ENCODE data around the gene BAZ2B. TPM values are rescaled to one million over a fixed set of nuclear protein-coding genes. Genes with fewer than 3 reads are reported as not detected.

BAZ2B gene
- total and polyA plus RNA-seq, 5 donors: 16.1 to 43.2 (median 41.3) TPM

DNA sequence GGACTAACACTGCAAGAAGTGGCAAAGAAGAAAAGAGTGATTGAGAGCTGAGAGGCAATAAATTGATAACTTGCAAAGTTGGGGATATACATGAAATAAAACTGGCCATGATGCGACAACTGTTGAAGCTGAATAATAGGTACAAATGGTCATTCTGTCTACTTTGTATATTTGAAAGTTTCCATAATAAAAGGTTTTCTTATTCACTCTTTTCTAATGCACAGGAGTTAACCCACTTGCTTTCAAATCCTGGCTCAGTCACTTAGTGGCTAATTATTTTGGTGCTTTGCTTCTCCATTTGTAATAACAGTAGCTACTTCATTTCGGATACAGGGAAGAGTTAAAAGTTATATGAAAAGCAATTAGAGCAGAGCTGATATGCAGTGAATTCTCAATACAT lies 170.1 kb downstream of the BAZ2B start:
- H3K27me3 ChIP-seq (ENCODE audit: control insufficient read depth, insufficient read depth): no peaks in the 10 kb centered on the region
- no peaks in the 10 kb centered on the region for H3K9me3 ChIP-seq (ENCODE audit: control insufficient read depth, low read length)
- no peak overlapping the region for H3K27ac ChIP-seq (ENCODE audit: low read length)
- H3K4me3 ChIP-seq (ENCODE audit: low read length): no peak overlapping the region
- intact Hi-C loops (cut with DNase I): no loop called here
- peaks cover 3% of the 10 kb centered on the region for H3K4me1 ChIP-seq (ENCODE audit: control insufficient read depth, insufficient read depth, low read length)
- ATAC-seq: no peak
- DNase-seq: no peak
- 96% methylated on average over 2 of the region's 2 CpGs for WGBS

DNA sequence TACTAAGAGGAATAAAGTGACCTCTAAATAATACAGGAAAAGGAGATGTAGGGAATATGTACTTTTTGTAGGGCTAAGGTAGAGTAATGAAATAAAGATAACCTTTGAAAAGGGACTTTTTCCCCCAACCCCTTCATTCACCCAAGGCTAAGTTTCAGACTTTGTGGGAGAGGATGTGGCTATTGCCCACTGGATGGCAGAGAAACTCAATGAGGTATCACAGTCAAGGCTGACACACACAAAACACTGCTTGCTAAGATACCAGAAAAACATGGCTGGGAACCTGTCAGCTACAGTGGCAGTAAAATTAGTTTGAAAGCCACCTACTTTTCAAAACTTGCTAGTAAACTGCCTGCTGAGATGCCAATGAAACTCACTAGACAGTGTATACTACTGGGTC lies 171.0 kb downstream of the BAZ2B start:
- Histone ChIP-seq H3K27ac (ENCODE audit: low read length) (no peak overlapping the region), H3K4me1 (ENCODE audit: control insufficient read depth, insufficient read depth, low read length) (peaks cover 3% of the 10 kb centered on the region), H3K27me3 (ENCODE audit: control insufficient read depth, insufficient read depth) (no peaks in the 10 kb centered on the region), H3K9me3 (ENCODE audit: control insufficient read depth, low read length) (no peaks in the 10 kb centered on the region), H3K4me3 (ENCODE audit: low read length) (no peak overlapping the region)
- DNase-seq (no peak), ATAC-seq (no peak)
- intact Hi-C loops (cut with DNase I): no loop called here

DNA sequence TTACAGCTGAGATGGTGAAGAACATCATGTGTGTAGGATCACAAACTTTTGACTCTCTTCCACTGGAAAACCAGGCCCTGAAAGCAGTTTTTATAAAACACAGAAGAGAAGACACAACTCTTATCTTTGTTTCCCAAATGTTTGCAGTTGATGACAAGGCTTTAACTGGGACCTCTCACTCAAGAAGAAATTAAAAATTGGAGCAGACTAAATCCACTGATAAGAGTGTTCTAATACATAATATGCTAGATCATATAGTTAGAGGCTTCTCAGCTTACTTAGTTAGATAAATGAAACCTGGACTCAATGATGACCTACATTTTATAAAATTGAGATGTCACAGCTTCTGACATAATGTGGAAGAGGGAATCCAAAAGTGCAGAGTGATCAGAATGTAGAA lies 171.6 kb downstream of the BAZ2B start:
- intact Hi-C loops (cut with DNase I): no loop called here
- Histone ChIP-seq H3K9me3 (ENCODE audit: control insufficient read depth, low read length) (no peaks in the 10 kb centered on the region), H3K4me3 (ENCODE audit: low read length) (no peak overlapping the region), H3K4me1 (ENCODE audit: control insufficient read depth, insufficient read depth, low read length) (peaks cover 3% of the 10 kb centered on the region), H3K27me3 (ENCODE audit: control insufficient read depth, insufficient read depth) (no peaks in the 10 kb centered on the region), H3K27ac (ENCODE audit: low read length) (no peak overlapping the region)
- DNase-seq: no peak
- no peak for ATAC-seq

DNA sequence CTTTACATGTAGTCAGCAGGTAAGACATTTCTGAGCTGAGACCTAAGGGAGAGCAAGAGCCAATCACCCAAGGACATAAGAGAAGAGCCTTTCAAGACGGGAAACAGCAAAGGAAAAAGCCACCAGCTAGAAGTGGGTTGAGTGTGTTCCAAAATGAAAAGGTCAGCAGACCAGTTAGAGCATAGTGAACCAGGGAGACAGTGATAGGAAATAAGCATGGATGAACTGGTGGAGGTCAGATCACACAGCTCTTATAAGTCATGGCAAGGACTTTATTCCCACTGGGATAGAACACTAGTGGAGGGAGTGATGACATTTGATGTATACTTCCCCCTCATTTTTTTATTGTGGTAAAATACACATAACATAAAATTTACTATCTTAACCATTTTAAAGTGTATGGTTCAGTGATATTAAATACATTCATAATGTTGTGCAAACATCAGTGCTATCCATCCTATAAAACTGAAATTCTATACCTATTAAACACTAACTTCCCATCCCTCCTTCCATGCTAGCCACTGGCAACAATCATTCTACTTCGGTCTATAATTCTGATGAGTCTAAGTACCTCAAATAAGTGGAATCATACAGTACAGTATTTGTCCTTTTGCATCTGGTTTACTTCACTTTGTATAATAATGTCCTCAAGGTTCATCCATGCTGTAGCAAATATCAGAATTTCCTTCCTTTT lies 174.0 kb downstream of the BAZ2B start:
- H3K27ac ChIP-seq (ENCODE audit: low read length): peak overlapping the region; percentile 33
- H3K4me3 ChIP-seq (ENCODE audit: low read length): no peak overlapping the region
- ATAC-seq (peak in 1 of 2 donors; percentile 66), DNase-seq (no peak)
- no peaks in the 10 kb centered on the region for H3K9me3 ChIP-seq (ENCODE audit: control insufficient read depth, low read length)
- 84% methylated on average over 2 of the region's 2 CpGs for WGBS
- intact Hi-C loops (cut with DNase I): no loop called here
- H3K4me1 ChIP-seq (ENCODE audit: control insufficient read depth, insufficient read depth, low read length): peaks cover 3% of the 10 kb centered on the region
- H3K27me3 ChIP-seq (ENCODE audit: control insufficient read depth, insufficient read depth): no peaks in the 10 kb centered on the region

DNA sequence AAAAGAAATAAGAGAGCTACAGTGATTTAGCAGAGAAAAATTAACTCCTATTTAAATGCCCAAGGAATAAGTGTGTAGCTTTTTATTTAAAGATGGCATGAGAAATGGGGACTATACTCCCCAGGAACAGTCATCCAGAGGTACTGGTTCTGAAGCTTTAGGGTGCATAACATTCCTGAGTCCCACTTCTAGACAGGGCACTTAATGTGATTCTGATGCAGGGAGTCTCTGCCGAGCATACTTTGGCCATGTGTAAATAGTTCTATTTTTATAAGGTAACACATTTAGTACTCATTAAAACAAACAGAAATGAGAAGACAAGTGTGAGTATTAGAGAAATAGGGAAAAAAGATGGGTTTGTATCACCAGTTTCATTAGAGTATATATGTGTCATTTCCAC lies 175.2 kb downstream of the BAZ2B start:
- no peaks in the 10 kb centered on the region for H3K9me3 ChIP-seq (ENCODE audit: control insufficient read depth, low read length)
- no peak overlapping the region for H3K4me3 ChIP-seq (ENCODE audit: low read length)
- 58% methylated on average over 1 of the region's 1 CpG for WGBS
- no peaks in the 10 kb centered on the region for H3K27me3 ChIP-seq (ENCODE audit: control insufficient read depth, insufficient read depth)
- intact Hi-C loops (cut with DNase I): no loop called here
- no peak overlapping the region for H3K27ac ChIP-seq (ENCODE audit: low read length)
- H3K4me1 ChIP-seq (ENCODE audit: control insufficient read depth, insufficient read depth, low read length): peaks cover 3% of the 10 kb centered on the region
- DNase-seq (no peak), ATAC-seq (peak; percentile 57 to 68)

DNA sequence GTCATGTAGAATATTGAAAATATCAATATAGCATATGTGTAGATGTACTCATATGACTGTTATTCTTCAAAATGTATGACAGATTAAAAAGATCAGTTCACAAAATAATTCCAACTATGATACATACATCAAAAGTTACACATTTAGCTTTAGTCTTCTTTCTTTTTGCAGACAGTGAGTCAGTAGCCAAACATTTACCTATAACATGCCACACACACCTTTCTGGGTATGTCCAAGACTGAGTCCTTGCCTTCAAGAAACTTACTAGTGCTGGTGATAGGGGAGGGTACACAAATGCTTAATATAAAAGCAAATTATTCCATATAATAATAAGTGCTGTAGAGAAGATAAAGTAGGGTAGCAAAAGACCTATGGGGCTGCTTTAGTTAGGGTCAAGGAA lies 176.9 kb downstream of the BAZ2B start:
- no peaks in the 10 kb centered on the region for H3K27me3 ChIP-seq (ENCODE audit: control insufficient read depth, insufficient read depth)
- no peak for ATAC-seq
- H3K27ac ChIP-seq (ENCODE audit: low read length): no peak overlapping the region
- DNase-seq: no peak
- H3K9me3 ChIP-seq (ENCODE audit: control insufficient read depth, low read length): no peaks in the 10 kb centered on the region
- peaks cover 3% of the 10 kb centered on the region for H3K4me1 ChIP-seq (ENCODE audit: control insufficient read depth, insufficient read depth, low read length)
- intact Hi-C loops (cut with DNase I): no loop called here
- H3K4me3 ChIP-seq (ENCODE audit: low read length): no peak overlapping the region

DNA sequence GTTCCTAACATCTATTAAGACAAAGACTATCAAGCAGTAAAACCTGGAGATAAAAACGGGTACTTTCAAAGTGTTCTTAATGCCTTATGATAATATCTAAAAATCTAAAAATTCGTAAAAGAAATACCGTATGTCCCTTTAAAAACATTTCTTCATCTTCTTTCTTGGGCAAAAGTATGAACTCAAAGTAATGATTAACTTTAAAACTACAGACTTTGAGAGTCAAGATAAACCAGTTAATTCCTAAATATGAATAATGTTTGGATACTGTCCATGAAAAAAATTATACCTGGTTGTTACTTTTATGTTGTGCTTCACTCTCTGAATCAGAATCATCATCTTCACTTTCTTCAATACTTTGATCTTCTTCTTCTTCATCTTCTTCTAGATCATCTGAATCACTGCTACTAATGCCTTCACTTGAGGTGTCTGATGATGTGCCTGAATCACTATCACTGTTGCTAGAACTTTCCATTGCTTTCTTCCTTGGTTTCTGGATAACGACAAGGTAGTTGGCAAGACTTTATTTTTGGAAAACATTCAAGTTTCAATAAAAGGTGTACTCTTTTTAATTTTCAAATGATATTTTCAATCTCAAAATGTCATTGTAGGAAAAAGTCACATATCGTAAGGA lies 177.5 kb downstream of the BAZ2B start:
- Histone ChIP-seq H3K4me3 (ENCODE audit: low read length) (no peak overlapping the region), H3K4me1 (ENCODE audit: control insufficient read depth, insufficient read depth, low read length) (peaks cover 3% of the 10 kb centered on the region), H3K9me3 (ENCODE audit: control insufficient read depth, low read length) (no peaks in the 10 kb centered on the region), H3K27me3 (ENCODE audit: control insufficient read depth, insufficient read depth) (no peaks in the 10 kb centered on the region), H3K27ac (ENCODE audit: low read length) (no peak overlapping the region)
- intact Hi-C loops (cut with DNase I): no loop called here
- no peak for ATAC-seq
- WGBS: 84% methylated on average over 5 of the region's 5 CpGs
- no peak for DNase-seq

DNA sequence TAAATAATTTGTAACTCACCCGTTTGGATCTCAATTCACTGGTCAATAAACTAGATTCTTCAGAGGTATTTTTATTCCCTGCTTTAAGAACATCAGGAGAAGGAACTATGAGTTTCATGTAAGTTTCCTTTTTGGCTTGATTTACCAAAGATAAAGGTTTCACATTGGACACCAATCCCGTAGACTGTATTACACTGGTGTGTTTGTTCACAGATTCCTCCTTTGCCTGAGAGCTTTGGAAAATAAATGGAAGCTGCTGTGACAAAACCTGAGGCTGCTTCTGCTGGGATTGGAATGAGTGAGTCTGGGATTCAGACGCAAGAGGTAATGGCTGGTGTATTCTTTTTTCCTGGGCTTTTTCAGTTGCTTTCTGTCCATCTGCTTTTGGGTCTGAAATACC lies 178.1 kb downstream of the BAZ2B start:
- DNase-seq (no peak), ATAC-seq (no peak)
- H3K27me3 ChIP-seq (ENCODE audit: control insufficient read depth, insufficient read depth): no peaks in the 10 kb centered on the region
- H3K27ac ChIP-seq (ENCODE audit: low read length): no peak overlapping the region
- H3K4me3 ChIP-seq (ENCODE audit: low read length): no peak overlapping the region
- intact Hi-C loops (cut with DNase I): no loop called here
- H3K9me3 ChIP-seq (ENCODE audit: control insufficient read depth, low read length): no peaks in the 10 kb centered on the region
- H3K4me1 ChIP-seq (ENCODE audit: control insufficient read depth, insufficient read depth, low read length): peaks cover 3% of the 10 kb centered on the region
- WGBS: 83% methylated on average over 3 of the region's 3 CpGs

DNA sequence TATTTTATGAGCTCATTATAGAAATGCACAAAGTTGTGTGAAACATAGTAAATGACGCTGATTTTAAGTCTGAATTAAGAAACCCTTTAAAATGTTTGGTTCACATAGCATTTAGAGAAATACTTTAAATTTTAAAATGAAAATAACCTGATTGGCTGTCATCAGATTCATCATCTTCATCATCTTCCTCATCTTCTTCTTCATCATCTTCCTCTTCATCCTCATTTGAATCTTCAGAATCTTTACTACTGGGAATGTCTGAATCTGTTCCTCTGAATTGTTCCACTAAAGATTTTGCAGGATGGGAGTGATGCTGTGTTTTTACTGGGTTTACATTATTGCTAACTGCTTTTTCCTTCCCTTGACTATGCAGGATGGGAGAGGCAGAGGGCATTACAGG lies 183.7 kb downstream of the BAZ2B start:
- H3K9me3 ChIP-seq (ENCODE audit: control insufficient read depth, low read length): no peaks in the 10 kb centered on the region
- no peaks in the 10 kb centered on the region for H3K4me1 ChIP-seq (ENCODE audit: control insufficient read depth, insufficient read depth, low read length)
- 97% methylated on average over 1 of the region's 1 CpG for WGBS
- H3K27me3 ChIP-seq (ENCODE audit: control insufficient read depth, insufficient read depth): no peaks in the 10 kb centered on the region
- H3K4me3 ChIP-seq (ENCODE audit: low read length): no peak overlapping the region
- H3K27ac ChIP-seq (ENCODE audit: low read length): no peak overlapping the region
- ATAC-seq (no peak), DNase-seq (no peak)
- intact Hi-C loops (cut with DNase I): no loop called here

DNA sequence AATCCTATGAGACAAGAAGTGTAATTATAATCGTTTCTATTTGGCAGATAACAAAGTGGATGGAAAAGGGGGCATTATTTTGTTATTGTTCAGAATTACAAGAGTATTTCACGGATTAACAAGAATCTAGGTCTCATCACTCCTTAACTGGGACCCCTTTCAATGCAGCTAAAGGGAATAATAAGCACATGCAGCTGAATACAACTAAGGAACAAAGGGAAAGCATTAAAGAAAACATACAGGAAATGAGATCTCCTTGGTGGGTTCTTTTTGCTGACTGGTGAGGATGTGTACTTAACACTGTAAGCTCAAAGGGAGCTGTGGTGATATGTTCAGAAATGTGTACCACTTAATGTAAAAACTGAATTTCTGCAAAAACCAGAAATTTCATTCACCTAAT lies 189.3 kb downstream of the BAZ2B start:
- no peak for DNase-seq
- Histone ChIP-seq H3K4me1 (ENCODE audit: control insufficient read depth, insufficient read depth, low read length) (no peaks in the 10 kb centered on the region), H3K27ac (ENCODE audit: low read length) (no peak overlapping the region), H3K4me3 (ENCODE audit: low read length) (no peak overlapping the region), H3K9me3 (ENCODE audit: control insufficient read depth, low read length) (no peaks in the 10 kb centered on the region), H3K27me3 (ENCODE audit: control insufficient read depth, insufficient read depth) (no peaks in the 10 kb centered on the region)
- 59% methylated on average over 2 of the region's 2 CpGs for WGBS
- no peak for ATAC-seq
- intact Hi-C loops (cut with DNase I): no loop called here

DNA sequence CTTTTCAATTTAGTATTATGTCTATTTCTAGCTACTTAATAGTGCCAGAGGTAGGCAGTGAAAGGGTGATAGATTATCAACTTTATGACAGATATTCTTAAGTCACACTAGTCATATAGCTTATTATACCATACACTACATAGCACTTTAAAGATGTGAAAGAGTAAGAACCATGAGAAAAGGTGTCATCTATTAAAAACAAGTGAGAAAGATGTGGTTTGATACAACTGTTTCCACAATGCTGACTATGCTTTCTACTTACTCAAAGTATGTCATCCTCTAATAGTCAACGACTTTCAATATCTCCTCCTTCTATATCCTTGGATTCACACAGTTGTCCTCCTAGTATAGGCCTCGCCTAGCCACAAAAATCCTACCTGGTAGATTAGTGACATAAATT lies 196.9 kb downstream of the BAZ2B start:
- no peaks in the 10 kb centered on the region for H3K4me1 ChIP-seq (ENCODE audit: control insufficient read depth, insufficient read depth, low read length)
- no peak for ATAC-seq
- no peak for DNase-seq
- WGBS: 95% methylated on average over 2 of the region's 2 CpGs
- no peaks in the 10 kb centered on the region for H3K9me3 ChIP-seq (ENCODE audit: control insufficient read depth, low read length)
- no peaks in the 10 kb centered on the region for H3K27me3 ChIP-seq (ENCODE audit: control insufficient read depth, insufficient read depth)
- intact Hi-C loops (cut with DNase I): no loop called here
- no peak overlapping the region for H3K27ac ChIP-seq (ENCODE audit: low read length)
- H3K4me3 ChIP-seq (ENCODE audit: low read length): no peak overlapping the region

DNA sequence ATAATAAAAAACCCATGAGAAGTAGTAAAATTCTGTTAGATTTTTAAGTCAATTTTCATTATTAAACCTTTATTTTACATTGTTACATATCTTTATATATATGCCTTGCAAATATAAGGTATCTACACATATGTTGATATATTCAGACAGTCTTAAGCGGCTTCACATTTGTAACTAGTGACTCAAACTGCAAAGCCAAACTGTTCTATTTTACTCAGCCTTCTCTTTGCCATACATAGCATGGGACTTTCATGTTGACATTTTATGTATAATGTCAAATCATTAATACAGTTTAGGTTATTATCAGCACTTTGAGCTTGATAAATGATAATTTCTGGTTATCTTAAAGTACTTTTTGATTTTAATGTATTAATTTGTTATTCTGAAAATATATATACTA lies 204.9 kb downstream of the BAZ2B start:
- Histone ChIP-seq H3K9me3 (ENCODE audit: control insufficient read depth, low read length) (no peaks in the 10 kb centered on the region), H3K27me3 (ENCODE audit: control insufficient read depth, insufficient read depth) (no peaks in the 10 kb centered on the region), H3K4me3 (ENCODE audit: low read length) (no peak overlapping the region), H3K27ac (ENCODE audit: low read length) (no peak overlapping the region), H3K4me1 (ENCODE audit: control insufficient read depth, insufficient read depth, low read length) (no peaks in the 10 kb centered on the region)
- 98% methylated on average over 1 of the region's 1 CpG for WGBS
- intact Hi-C loops (cut with DNase I): no loop called here
- ATAC-seq (no peak), DNase-seq (no peak)
